GM19025 (cell line): ENCODE results near the gene PLCB3.

Experiments
- ATAC-seq: cut with Tn5 transposase; IDR thresholded peaks from one replicate; pipeline ENCODE4 v1.9.1; 2021; ENCODE audit warnings: mild to moderate bottlenecking, low read depth, moderate library complexity; ENCODE audit not compliant: unreplicated experiment

Gene PLCB3

GRCh38 chr11:64220271-64220670, 31.1 kb upstream of the PLCB3 start:
- ATAC-seq: no peak

DNA sequence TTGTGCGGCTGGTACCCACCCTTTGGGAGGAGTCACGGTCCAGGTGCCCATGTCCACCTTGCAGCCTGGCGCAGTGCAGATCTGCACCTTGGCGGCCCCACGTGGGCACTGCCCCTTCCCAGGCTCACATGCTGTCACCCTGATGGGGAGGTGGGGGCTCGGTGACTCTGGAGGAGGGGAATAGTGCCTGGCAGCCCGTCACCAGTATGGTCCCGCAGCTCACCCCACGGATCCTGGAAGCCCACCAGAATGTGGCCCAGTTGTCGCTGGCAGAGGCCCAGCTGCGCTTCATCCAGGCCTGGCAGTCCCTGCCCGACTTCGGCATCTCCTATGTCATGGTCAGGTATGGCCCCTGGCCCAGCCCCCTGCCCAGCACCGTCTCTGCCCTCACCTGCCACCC, 30.5 kb upstream of the PLCB3 start:
- ATAC-seq: no peak

GRCh38 chr11:64222651-64223000, 28.7 kb upstream of the PLCB3 start:
- no peak for ATAC-seq

GRCh38 chr11:64223001-64223651, 28.2 kb upstream of the PLCB3 start:
- ATAC-seq: no peak

GRCh38 chr11:64224151-64224890, 27.0 kb upstream of the PLCB3 start:
- no peak for ATAC-seq

- ATAC-seq: no peak
Observed at GRCh38 chr11:64224891-64225607, 26.3 kb upstream of the PLCB3 start.

- ATAC-seq: peak; percentile 42
Observed at GRCh38 chr11:64225608-64226506, 25.5 kb upstream of the PLCB3 start, which contains the start of the genes NUDT22 and TRPT1. Gene NUDT22, plus strand, starts transcription at chr11:64226274. Its CDS starts 379 bp downstream, at chr11:64226653. Gene TRPT1, minus strand, starts transcription at chr11:64226186. Its CDS starts 326 bp downstream, at chr11:64225860.

DNA sequence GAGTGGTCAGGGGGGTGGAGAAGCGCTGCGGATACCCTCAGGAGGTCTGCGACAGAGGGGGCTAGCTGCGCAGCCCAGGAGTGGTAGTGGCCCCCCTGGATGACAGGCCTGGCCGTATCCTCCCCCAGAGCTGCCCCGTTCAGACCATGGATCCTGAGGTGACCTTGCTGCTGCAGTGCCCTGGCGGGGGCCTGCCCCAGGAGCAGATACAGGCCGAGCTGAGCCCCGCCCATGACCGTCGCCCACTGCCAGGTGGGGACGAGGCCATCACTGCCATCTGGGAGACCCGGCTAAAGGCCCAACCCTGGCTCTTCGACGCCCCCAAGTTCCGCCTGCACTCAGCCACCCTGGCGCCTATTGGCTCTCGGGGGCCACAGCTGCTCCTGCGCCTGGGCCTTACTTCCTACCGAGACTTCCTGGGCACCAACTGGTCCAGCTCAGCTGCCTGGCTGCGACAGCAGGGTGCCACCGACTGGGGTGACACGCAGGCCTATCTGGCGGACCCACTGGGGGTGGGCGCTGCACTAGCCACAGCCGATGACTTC, 24.8 kb upstream of the PLCB3 start:
- peak; percentile 19 for ATAC-seq

GRCh38 chr11:64227405-64227956, 23.8 kb upstream of the PLCB3 start:
- ATAC-seq: no peak

DNA sequence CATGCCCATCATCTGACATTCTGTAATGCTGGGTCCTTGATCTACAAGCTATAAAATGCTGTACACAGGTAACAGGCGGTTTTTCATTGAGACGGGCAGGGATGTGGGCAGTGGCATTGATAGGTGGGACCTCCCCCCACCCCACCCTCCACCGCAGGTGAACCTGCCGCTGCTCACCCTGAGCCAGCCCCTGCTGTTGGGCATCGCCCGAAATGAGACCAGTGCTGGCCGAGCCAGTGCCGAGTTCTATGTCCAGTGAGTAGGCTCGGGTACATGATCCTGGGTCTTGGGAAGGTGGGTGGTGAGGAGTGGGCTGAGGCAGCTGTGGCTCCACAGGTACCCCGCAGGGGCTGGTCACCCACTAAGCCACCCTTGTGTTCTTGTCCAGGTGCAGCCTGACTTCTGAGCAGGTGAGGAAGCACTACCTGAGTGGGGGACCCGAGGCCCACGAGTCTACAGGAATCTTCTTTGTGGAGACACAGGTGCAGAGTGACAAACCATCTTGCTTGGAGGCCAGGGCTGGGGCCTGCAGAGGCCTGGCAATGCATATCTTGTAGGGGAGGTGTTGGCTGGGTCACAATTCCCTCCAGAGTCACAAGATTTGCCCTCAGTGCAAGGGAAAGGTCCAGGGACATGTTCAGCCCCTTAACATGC, 22.1 kb upstream of the PLCB3 start:
- no peak for ATAC-seq

GRCh38 chr11:64229744-64230170, 21.6 kb upstream of the PLCB3 start:
- no peak for ATAC-seq

DNA sequence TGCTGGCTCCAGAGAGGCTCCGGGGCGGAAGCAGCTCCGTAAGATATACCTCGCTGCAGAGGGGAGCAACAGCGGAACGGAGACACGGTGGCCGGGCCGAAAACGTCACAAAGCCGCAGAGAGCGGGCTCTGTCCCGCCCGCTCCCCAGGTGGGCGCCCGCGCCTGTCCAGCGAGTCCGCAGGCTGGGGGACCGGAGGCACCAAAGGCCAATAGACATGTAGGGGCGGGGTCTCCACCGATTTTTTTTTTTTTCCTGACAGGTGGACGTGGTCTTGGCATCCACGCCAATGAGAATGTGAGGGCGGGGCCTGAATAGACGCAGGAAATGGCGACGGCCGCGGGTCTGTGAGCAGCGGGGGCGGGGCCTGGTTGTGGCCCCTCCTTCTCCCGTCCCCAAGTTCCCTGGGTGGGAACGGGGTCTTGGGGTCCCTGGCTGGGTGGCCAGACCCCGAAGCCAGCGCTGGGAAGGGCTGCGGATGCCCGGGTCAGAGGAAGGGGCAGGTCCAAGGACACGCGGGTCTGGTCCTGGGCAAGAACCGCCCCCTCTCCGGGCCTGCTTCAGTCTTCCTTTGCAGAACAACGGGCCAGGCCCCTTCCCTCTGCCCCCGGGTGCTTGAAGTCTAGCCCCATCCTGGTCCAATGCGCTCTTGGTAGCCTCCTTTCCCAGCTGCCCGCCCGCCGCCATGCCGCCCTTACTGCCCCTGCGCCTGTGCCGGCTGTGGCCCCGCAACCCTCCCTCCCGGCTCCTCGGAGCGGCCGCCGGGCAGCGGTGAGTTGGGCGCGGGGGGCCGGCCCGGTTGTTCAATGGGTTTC, 21.0 kb upstream of the PLCB3 start, which contains the start of gene DNAJC4:
Gene DNAJC4, plus strand, starts transcription at position 378 of the 814 bp plus-strand sequence. Its CDS starts 307 bp downstream, at position 685.
- ATAC-seq: peak; percentile 41

DNA sequence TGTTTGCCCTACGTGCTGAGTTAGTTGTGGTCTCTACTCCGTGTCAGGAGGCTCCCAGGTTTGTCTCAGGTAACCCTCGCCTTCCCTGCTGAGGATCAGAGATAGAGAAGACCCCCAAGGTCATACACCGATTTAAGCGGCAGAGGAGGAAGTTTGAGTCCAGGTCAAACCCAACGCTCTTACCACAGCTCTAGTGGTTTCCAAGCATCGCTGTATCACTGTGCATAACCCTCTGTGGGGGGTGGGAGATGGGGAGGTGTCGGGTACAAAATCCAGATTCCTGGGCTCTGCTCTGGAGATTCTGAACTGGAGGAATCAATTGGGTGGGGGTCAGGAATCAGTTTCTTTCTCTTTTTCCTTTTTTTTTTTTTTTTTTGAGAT, 20.4 kb upstream of the PLCB3 start:
- no peak for ATAC-seq

GRCh38 chr11:64231546-64231945, 19.8 kb upstream of the PLCB3 start:
- ATAC-seq: no peak

DNA sequence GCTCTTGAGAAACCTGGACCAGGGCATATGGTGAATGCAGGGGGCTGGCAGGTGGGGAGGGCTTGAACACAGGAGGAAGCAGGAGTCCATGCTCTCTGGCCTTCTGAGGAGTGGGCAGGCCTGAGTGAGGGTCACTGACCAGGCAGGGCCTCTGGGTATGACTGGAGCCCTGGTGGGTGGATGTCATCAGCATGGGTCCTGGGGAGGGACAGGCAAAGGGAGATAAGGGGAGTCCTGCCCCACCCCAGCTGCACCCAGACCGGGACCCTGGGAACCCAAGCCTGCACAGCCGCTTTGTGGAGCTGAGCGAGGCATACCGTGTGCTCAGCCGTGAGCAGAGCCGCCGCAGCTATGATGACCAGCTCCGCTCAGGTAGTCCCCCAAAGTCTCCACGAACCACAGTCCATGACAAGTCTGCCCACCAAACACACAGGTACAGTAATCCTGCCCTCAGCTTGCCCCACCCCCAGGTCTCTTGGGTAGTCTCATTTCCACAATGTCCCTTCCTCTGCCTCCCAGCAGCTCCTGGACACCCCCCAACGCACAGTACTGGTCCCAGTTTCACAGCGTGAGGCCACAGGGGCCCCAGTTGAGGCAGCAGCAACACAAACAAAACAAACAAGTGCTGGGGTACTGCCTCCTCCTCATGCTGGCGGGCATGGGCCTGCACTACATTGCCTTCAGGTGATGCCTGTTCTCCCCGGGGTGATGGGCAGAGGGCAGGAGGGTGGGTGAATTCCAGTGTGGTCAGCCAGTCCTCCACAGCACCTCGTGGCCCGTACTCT, 19.0 kb upstream of the PLCB3 start:
- ATAC-seq: no peak

GRCh38 chr11:64232967-64233315, 18.4 kb upstream of the PLCB3 start:
- no peak for ATAC-seq

GRCh38 chr11:64233913-64234586, 17.3 kb upstream of the PLCB3 start, which contains the start of gene VEGFB:
Gene VEGFB, plus strand, starts transcription at chr11:64234584. Its CDS starts 250 bp downstream, at chr11:64234834.
- ATAC-seq: peak; percentile 40
